H1 (cell line): Measurements from ENCODE around the gene TSPAN5. TPM values are rescaled to one million over a fixed set of nuclear protein-coding genes. Genes with fewer than 3 reads are reported as not detected.

Experiments
- CTCF ChIA-PET: fragments of 300-600 bp; sonication (Branson Sonifier 250); formaldehyde crosslinking; loops from one replicate; lab custom pipeline; 2021; ENCODE audit not compliant: partially characterized antibody; lab: Charles Lee
- POLR2A ChIA-PET: fragments of 300-600 bp; sonication (Branson Sonifier 250); formaldehyde crosslinking; loops from one replicate; lab custom pipeline; 2021; ENCODE audit warnings: inconsistent platforms; ENCODE audit not compliant: partially characterized antibody; lab: Charles Lee
- DNase-seq, 2 experiments: peaks; one replicate each; pipeline versions ENCODE4 v3.0.0 to v3.0.0-alpha.2; 2010 to 2022; ENCODE audit warnings: low spot score in 2 of 2, low read depth in 1 of 2, mixed read lengths in 1 of 2
- FAIRE-seq: peaks from 2 replicates; lab custom pipeline; 2011; peaks lifted over from hg19 to GRCh38; lab: Jason Lieb, UNC
- H2AFZ ChIP-seq: 2 replicates; pipeline ENCODE4 v1.8.1; 2012; ENCODE audit warnings: low read length, inconsistent platforms
- H2AK5ac ChIP-seq: 2 replicates; pipeline ENCODE4 v1.6.1; 2013; ENCODE audit warnings: low read depth, low read length
- H2BK120ac ChIP-seq: replicated peaks from 2 replicates; pipeline ENCODE3; 2013; ENCODE audit warnings: low read depth, low read length, inconsistent platforms
- H2BK12ac ChIP-seq: 2 replicates; pipeline ENCODE4 v1.6.1; 2013; ENCODE audit warnings: low read depth, low read length
- H2BK15ac ChIP-seq: 2 replicates; pipeline ENCODE4 v1.6.1; 2013; ENCODE audit warnings: low read length
- H2BK20ac ChIP-seq: 2 replicates; pipeline ENCODE4 v1.6.1; 2013; ENCODE audit warnings: low read length
- H2BK5ac ChIP-seq: 2 replicates; pipeline ENCODE4 v1.6.1; 2013; ENCODE audit warnings: low read depth, low read length
- H3K14ac ChIP-seq: 2 replicates; pipeline ENCODE4 v1.6.1; 2013; ENCODE audit warnings: inconsistent platforms; ENCODE audit not compliant: insufficient read length
- H3K18ac ChIP-seq: 2 replicates; pipeline ENCODE4 v1.6.1; 2013; ENCODE audit warnings: low read length; ENCODE audit errors: extremely low read depth
- H3K23ac ChIP-seq: 2 replicates; pipeline ENCODE4 v1.6.1; 2013; ENCODE audit warnings: inconsistent platforms; ENCODE audit not compliant: insufficient read length
- H3K23me2 ChIP-seq: 2 replicates; pipeline ENCODE4 v1.6.1; 2013; ENCODE audit warnings: low read depth, low read length
- H3K27ac ChIP-seq: 2 replicates; pipeline ENCODE4 v1.6.1; 2011; ENCODE audit warnings: low read depth, low read length, inconsistent platforms
- H3K27me3 ChIP-seq, 4 experiments: replicated peaks in 1 of 4; 1 replicate in 1 of 4; 2 replicates in 3 of 4; pipeline versions ENCODE4 v1.6.1 to v1.8.1; 2011 to 2013; ENCODE audit warnings: low read length in 3 of 4, mild to moderate bottlenecking in 3 of 4, inconsistent platforms in 2 of 4, mixed read lengths in 2 of 4, moderate library complexity in 1 of 4; ENCODE audit not compliant: control insufficient read depth in 3 of 4, insufficient read depth in 3 of 4; ENCODE audit errors: extremely low read depth in 1 of 4
- H3K36me3 ChIP-seq, 4 experiments: 2 replicates each; pipeline versions ENCODE4 v1.6.1 to v1.8.1; 2011 to 2013; ENCODE audit warnings: mild to moderate bottlenecking in 4 of 4, low read length in 3 of 4, moderate library complexity in 2 of 4, control low read depth in 1 of 4, inconsistent platforms in 1 of 4; ENCODE audit not compliant: insufficient read depth in 4 of 4, control insufficient read depth in 2 of 4
- H3K4ac ChIP-seq: replicated peaks from 2 replicates; pipeline ENCODE3; 2013; ENCODE audit warnings: low read length, low read depth, mixed read lengths, inconsistent platforms; ENCODE audit not compliant: insufficient read length
- H3K4me1 ChIP-seq, 4 experiments: replicated peaks in 1 of 4; 1 replicate in 1 of 4; 2 replicates in 3 of 4; pipeline versions ENCODE4 v1.6.1 to v1.8.1; 2011 to 2013; ENCODE audit warnings: low read length in 3 of 4, inconsistent platforms in 2 of 4, mixed read lengths in 1 of 4; ENCODE audit not compliant: insufficient read depth in 4 of 4, control insufficient read depth in 3 of 4
- H3K4me2 ChIP-seq, 2 experiments: 2 replicates each; pipeline versions ENCODE4 v1.6.1 to v1.8.1; 2011 to 2013; ENCODE audit warnings: low read depth in 2 of 2, low read length in 2 of 2, control low read depth in 1 of 2, inconsistent platforms in 1 of 2, mild to moderate bottlenecking in 1 of 2; ENCODE audit not compliant: insufficient read depth in 1 of 2
- H3K4me3 ChIP-seq, 4 experiments: fragments of 200-600, 300-600 bp in 1 of 4; sonication (generic), shearing (Covaris generic), sonication (Bioruptor Twin) in 1 of 4; 2 replicates each; pipeline versions ENCODE4 v1.5.1 to v1.8.1; 2011 to 2016; ENCODE audit warnings: low read length in 4 of 4, low read depth in 3 of 4, control low read depth in 2 of 4, inconsistent platforms in 2 of 4, mild to moderate bottlenecking in 2 of 4, mixed read lengths in 1 of 4, moderate library complexity in 1 of 4; ENCODE audit not compliant: insufficient read depth in 2 of 4; ENCODE audit errors: extremely low read depth in 1 of 4
- H3K56ac ChIP-seq: replicated peaks from 2 replicates; pipeline ENCODE3; 2013; ENCODE audit warnings: low read depth, mild to moderate bottlenecking, mixed read lengths, low read length, inconsistent platforms; ENCODE audit not compliant: insufficient read length
- H3K79me1 ChIP-seq: 2 replicates; pipeline ENCODE4 v1.6.1; 2013; ENCODE audit warnings: low read depth, low read length, control low read depth
- H3K79me2 ChIP-seq, 2 experiments: 2 replicates each; pipeline versions ENCODE4 v1.6.1 to v1.8.1; 2012 to 2013; ENCODE audit warnings: low read length in 2 of 2, mild to moderate bottlenecking in 2 of 2, inconsistent platforms in 1 of 2; ENCODE audit not compliant: insufficient read depth in 2 of 2, control insufficient read depth in 1 of 2
- H3K9ac ChIP-seq, 4 experiments: replicated peaks in 1 of 4; 1 replicate in 1 of 4; 2 replicates in 3 of 4; pipeline versions ENCODE4 v1.6.1 to v1.8.1; 2011 to 2013; ENCODE audit warnings: low read depth in 3 of 4, low read length in 3 of 4, control low read depth in 2 of 4, mild to moderate bottlenecking in 2 of 4, moderate library complexity in 2 of 4, inconsistent platforms in 1 of 4; ENCODE audit errors: extremely low read depth in 1 of 4
- H3K9me3 ChIP-seq, 2 experiments: 2 replicates each; pipeline versions ENCODE4 v1.6.1 to v1.8.1; 2012 to 2013; ENCODE audit warnings: mild to moderate bottlenecking in 2 of 2, moderate library complexity in 2 of 2, control low read depth in 1 of 2, inconsistent platforms in 1 of 2, low read depth in 1 of 2, low read length in 1 of 2, mixed read lengths in 1 of 2; ENCODE audit not compliant: insufficient read depth in 2 of 2
- H4K20me1 ChIP-seq, 2 experiments: replicated peaks in 1 of 2; 2 replicates each; pipeline versions ENCODE3 to v1.8.1; 2011 to 2013; ENCODE audit warnings: inconsistent platforms in 2 of 2, low read length in 2 of 2, mild to moderate bottlenecking in 1 of 2; ENCODE audit not compliant: insufficient read depth in 2 of 2, control insufficient read depth in 1 of 2
- H4K5ac ChIP-seq: 2 replicates; pipeline ENCODE4 v1.6.1; 2013; ENCODE audit warnings: low read length, low read depth, mixed read lengths, inconsistent platforms; ENCODE audit not compliant: insufficient read length
- H4K8ac ChIP-seq: 2 replicates; pipeline ENCODE4 v1.8.0; 2013; ENCODE audit warnings: mild to moderate bottlenecking, moderate library complexity, low read length, inconsistent platforms; ENCODE audit not compliant: insufficient read depth; ENCODE audit errors: extremely low read depth
- H4K91ac ChIP-seq: replicated peaks from 2 replicates; pipeline ENCODE3; 2013; ENCODE audit warnings: low read length, mixed read lengths, inconsistent platforms; ENCODE audit not compliant: insufficient read length
- CBX8 ChIP-seq: fragments of 300-800, 300-1000 bp; sonication (generic); IDR thresholded peaks from 2 replicates; pipeline ENCODE4 v1.7.1; 2016; ENCODE audit warnings: low read depth, low read length, borderline replicate concordance
- EP300 ChIP-seq, 2 experiments: IDR thresholded peaks; 1 replicate in 1 of 2; 2 replicates in 1 of 2; pipeline ENCODE4 v1.6.1; 2011 to 2012; ENCODE audit warnings: low read depth in 2 of 2, low read length in 2 of 2, mild to moderate bottlenecking in 2 of 2, borderline replicate concordance in 1 of 2, inconsistent platforms in 1 of 2, moderate library complexity in 1 of 2
- GABPA ChIP-seq: IDR thresholded peaks from 2 replicates; pipeline ENCODE4 v1.6.1; 2011; ENCODE audit warnings: mild to moderate bottlenecking, low read length, moderate library complexity, borderline replicate concordance; ENCODE audit not compliant: insufficient read depth
- GTF2F1 ChIP-seq: IDR thresholded peaks from 2 replicates; pipeline ENCODE4 v1.6.1; 2012; ENCODE audit warnings: low read depth, low read length, improper control_type of control experiment, borderline replicate concordance
- NRF1 ChIP-seq: IDR thresholded peaks from 2 replicates; pipeline ENCODE4 v1.6.1; 2011; ENCODE audit warnings: mild to moderate bottlenecking, low read depth, low read length, improper control_type of control experiment
- PHF8 ChIP-seq: fragments of 200-600 bp; sonication (generic); conservative IDR thresholded peaks from 2 replicates; pipeline ENCODE4 v1.7.1; 2012; ENCODE audit warnings: low read depth, mild to moderate bottlenecking, inconsistent platforms, low read length, moderate library complexity
- RAD21 ChIP-seq, 2 experiments: IDR thresholded peaks in 1 of 2; conservative IDR thresholded peaks in 1 of 2; 2 replicates each; pipeline ENCODE4 v1.6.1; 2011; ENCODE audit warnings: low read depth in 2 of 2, low read length in 2 of 2, improper control_type of control experiment in 1 of 2, inconsistent platforms in 1 of 2, mild to moderate bottlenecking in 1 of 2, moderate library complexity in 1 of 2
- RFX5 ChIP-seq: IDR thresholded peaks from 2 replicates; pipeline ENCODE4 v1.6.1; 2011; ENCODE audit warnings: low read depth, low read length, improper control_type of control experiment, borderline replicate concordance
- SP1 ChIP-seq: IDR thresholded peaks from 2 replicates; pipeline ENCODE4 v1.6.1; 2011; ENCODE audit warnings: low read depth, low read length
- SRF ChIP-seq: IDR thresholded peaks from 2 replicates; pipeline ENCODE4 v1.6.1; 2011; ENCODE audit warnings: mild to moderate bottlenecking, low read depth, low read length, moderate library complexity
- TBP ChIP-seq: IDR thresholded peaks from 2 replicates; pipeline ENCODE4 v1.6.1; 2011; ENCODE audit warnings: low read depth, low read length, improper control_type of control experiment
- WGBS, 2 experiments: shearing (Covaris generic) in 1 of 2; methylation state at CpG; one replicate each; pipeline versions ENCODE4 v1.1.6 to v1.1.7; 2013 to 2015; ENCODE audit warnings: low lambda C conversion rate in 2 of 2, mixed read lengths in 2 of 2, inconsistent platforms in 1 of 2, low coverage in 1 of 2, missing lambda C conversion rate in 1 of 2; ENCODE audit not compliant: insufficient replicate concordance in 2 of 2, insufficient coverage in 1 of 2, insufficient read length in 1 of 2; ENCODE audit errors: extremely low coverage in 1 of 2, missing lambda C conversion rate in 1 of 2; 5-methylcytosine and 5-hydroxymethylcytosine counted together
- polyA plus RNA-seq, 7 experiments: library from polyadenylated mRNA; depleted of rRNA in 3 of 7; stranded (reverse) in 5 of 7; unstranded in 2 of 7; fragments of >200 nt in 5 of 7; fragments of 200-250 nt in 2 of 7; gene quantifications; 1 replicate in 5 of 7; 2 replicates in 1 of 7; 4 replicates in 1 of 7; pipeline versions ENCODE4 v1.2.1 to v1.2.3, GENCODE V29; 2011 to 2013; ENCODE audit warnings: missing spikeins in 2 of 7, mixed read lengths in 2 of 7
- total RNA-seq: library from RNA; stranded (reverse); fragmentation: NEBNext Ultra II Directional; extraction: Animal tissue kit (Norgen Biotek cat#: 25700); gene quantifications from 2 replicates; pipeline ENCODE4 v1.2.1, GENCODE V29; 2021
- TF ChIP-seq, protein P1 (sequence below): IDR thresholded peaks from 2 replicates; pipeline ENCODE4 v1.6.1; 2012; ENCODE audit warnings: inconsistent platforms

The TSPAN5 gene
- total and polyA plus RNA-seq, 2 of the 8 experiments (the other 6 are each of a cell fraction or from before 2014, with no cell fraction given) = 17.6 to 21.2 TPM

DNA sequence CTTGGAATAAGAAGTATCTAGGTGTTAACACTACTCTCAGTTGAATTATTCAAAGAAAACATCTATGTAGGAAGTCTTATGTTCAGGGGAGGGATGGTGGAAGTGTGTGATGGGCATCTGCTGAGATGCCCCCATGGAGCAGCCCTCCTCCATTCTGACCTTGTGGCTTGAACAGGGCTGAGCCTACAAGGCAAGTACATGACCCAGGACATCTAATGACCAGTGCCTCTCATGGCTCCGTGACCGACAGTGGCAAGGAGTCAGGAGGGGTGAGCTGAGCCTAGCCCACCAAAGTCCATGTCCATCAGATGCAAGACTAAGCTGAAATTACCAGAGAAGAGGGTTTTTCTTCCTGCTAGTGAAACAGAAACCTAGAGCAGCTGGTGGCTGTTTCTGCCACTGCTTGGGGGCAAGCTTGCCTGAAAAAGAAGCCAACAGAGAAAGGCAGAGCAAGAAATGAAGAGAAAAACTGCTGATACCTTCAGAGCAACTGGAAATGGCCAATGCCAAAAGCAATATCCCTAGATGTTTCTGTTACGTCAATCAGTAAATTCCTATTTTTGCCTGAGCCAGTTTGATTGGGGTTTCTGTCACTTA lies 113.5 kb downstream of the TSPAN5 start:
- Histone ChIP-seq H3K4me3 (no peak overlapping the region), H4K91ac (no peak overlapping the region), H4K8ac (no peak overlapping the region), H3K4me1 (peaks cover 0 to 3% (median 0%) of the 10 kb centered on the region in 4 experiments; a peak in 2 of 7 replicates), H2AK5ac (no peak overlapping the region), H4K20me1 (no peaks in the 10 kb centered on the region), H3K23me2 (no peaks in the 10 kb centered on the region), H3K79me1 (no peaks in the 10 kb centered on the region), H3K27me3 (no peaks in the 10 kb centered on the region), H2BK5ac (no peak overlapping the region), H2BK15ac (no peak overlapping the region), H3K4me2 (no peak overlapping the region), H3K56ac (no peak overlapping the region), H3K18ac (no peak overlapping the region), H3K9me3 (no peaks in the 10 kb centered on the region), H2AFZ (no peak overlapping the region), H3K4ac (no peak overlapping the region), H3K23ac (no peak overlapping the region), H3K36me3 (no peaks in the 10 kb centered on the region), H3K27ac (no peak overlapping the region), H3K14ac (no peak overlapping the region), H2BK20ac (no peak overlapping the region), H3K9ac (no peak overlapping the region), H2BK120ac (no peak overlapping the region), H3K79me2 (no peaks in the 10 kb centered on the region), H4K5ac (no peak overlapping the region), H2BK12ac (no peak overlapping the region)
- no peak for FAIRE-seq
- ChIA-PET POLR2A (no interaction called here), CTCF (interaction anchor here (0.6 to 1.4 kb wide), 6 partner anchors 10 to 163 kb away, joined by 3 to 4 read pairs (median 4); no protein-coding TSS in a partner anchor)
- no peak for DNase-seq
- 89% methylated on average over 3 of the region's 3 CpGs; no CpG with 5 or more reads in 1 of the 2 experiments for WGBS, 2 experiments
- TF ChIP-seq PHF8 (no peak), SP1 (no peak), GTF2F1 (no peak), TBP (no peak), SRF (no peak), EP300 (IDR thresholded peaks at IDR 0.05; ENCODE audit: borderline replicate concordance in 1 of 2, low read depth in 2 of 2, low read length in 2 of 2) (no peak), NRF1 (no peak), RFX5 (no peak), GABPA (no peak), CBX8 (no peak), RAD21 (IDR thresholded peaks at IDR 0.05 in 1 of 2, conservative IDR thresholded peaks at IDR 0.05 in 1 of 2; ENCODE audit: low read depth in 2 of 2, low read length in 2 of 2) (no peak)
- TF ChIP-seq, protein P1, sequence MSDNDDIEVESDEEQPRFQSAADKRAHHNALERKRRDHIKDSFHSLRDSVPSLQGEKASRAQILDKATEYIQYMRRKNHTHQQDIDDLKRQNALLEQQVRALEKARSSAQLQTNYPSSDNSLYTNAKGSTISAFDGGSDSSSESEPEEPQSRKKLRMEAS = no peak
